K562 (cell line): ENCODE results near the gene COL6A2. TPM values are rescaled to one million over a fixed set of nuclear protein-coding genes. Genes with fewer than 3 reads are reported as not detected.

Experiments used
- ATAC-seq: fragments of 200-7000 bp; cut with Tn5 transposase; 3 replicates; pipeline ENCODE4 v1.9.1; 2020; ENCODE audit warnings: moderate library complexity
- BruUV-seq: library from RNA; stranded (reverse); fragments of 400-500 nt; replicated peaks from 2 replicates; lab custom pipeline; 2021; lab: Mats Ljungman, UMichigan
- CTCF ChIA-PET: fragments of 300-600 bp; formaldehyde crosslinking; extraction: SDS; loops from one replicate; lab custom pipeline; 2021; ENCODE audit warnings: low intra/inter-chr PET ratio; lab: Yijun Ruan, JAX
- POLR2A ChIA-PET: fragments of 300-600, 350-650 bp; sonication (Branson Sonifier 250); formaldehyde crosslinking; extraction: SDS; loops from one replicate; lab custom pipeline; 2021; ENCODE audit warnings: antibody characterized with exemption, inconsistent platforms; lab: Yijun Ruan, JAX
- DNase-seq, 4 experiments: peaks; one replicate each; pipeline versions ENCODE4 v3.0.0 to v3.0.0-alpha.2; 2011 to 2018; ENCODE audit warnings: low spot score in 3 of 4, mixed read lengths in 3 of 4; ENCODE audit errors: extremely low read depth in 1 of 4
- FAIRE-seq: peaks from 2 replicates; lab custom pipeline; 2011; peaks lifted over from hg19 to GRCh38; lab: Jason Lieb, UNC
- H2AFZ ChIP-seq: 2 replicates; pipeline ENCODE4 v1.6.0; 2011; ENCODE audit warnings: low read depth, low read length, control low read depth, inconsistent platforms
- H3K27ac ChIP-seq: fragments of 200-600 bp; 3 replicates; pipeline ENCODE4 v1.8.0; 2011; ENCODE audit warnings: low read depth, mild to moderate bottlenecking, control low read depth, inconsistent platforms, low read length, moderate library complexity, mixed read lengths; ENCODE audit errors: extremely low read depth
- H3K27me3 ChIP-seq, 2 experiments: fragments of 300-600 bp in 1 of 2; 2 replicates in 1 of 2; 3 replicates in 1 of 2; pipeline versions ENCODE4 v1.6.0 to v1.8.0; 2011; ENCODE audit warnings: inconsistent platforms in 2 of 2, low read length in 2 of 2, mild to moderate bottlenecking in 1 of 2, mixed read lengths in 1 of 2, moderate library complexity in 1 of 2; ENCODE audit not compliant: control insufficient read depth in 2 of 2, insufficient read depth in 2 of 2
- H3K36me3 ChIP-seq: fragments of 300-600 bp; 3 replicates; pipeline ENCODE4 v1.8.0; 2011; ENCODE audit warnings: mild to moderate bottlenecking, low read length, inconsistent platforms; ENCODE audit not compliant: control insufficient read depth, insufficient read depth
- H3K4me1 ChIP-seq, 2 experiments: fragments of 200-600 bp in 1 of 2; replicated peaks in 1 of 2; 2 replicates in 1 of 2; 3 replicates in 1 of 2; pipeline versions ENCODE4 v1.5.1 to v1.8.0; 2011; ENCODE audit warnings: inconsistent platforms in 2 of 2, low read length in 2 of 2, mild to moderate bottlenecking in 1 of 2, mixed read lengths in 1 of 2, moderate library complexity in 1 of 2; ENCODE audit not compliant: control insufficient read depth in 2 of 2, insufficient read depth in 2 of 2
- H3K4me2 ChIP-seq: 2 replicates; pipeline ENCODE4 v1.6.1; 2011; ENCODE audit warnings: low read length, control low read depth, inconsistent platforms, mixed read lengths; ENCODE audit not compliant: insufficient read depth
- H3K4me3 ChIP-seq: fragments of 200-600 bp; sonication (generic), shearing (Covaris generic); 2 replicates; pipeline ENCODE4 v1.5.1; 2016; ENCODE audit warnings: control low read depth, inconsistent platforms
- H3K79me2 ChIP-seq: fragments of 200-600 bp; 3 replicates; pipeline ENCODE4 v1.8.0; 2011; ENCODE audit warnings: low read length, inconsistent platforms; ENCODE audit not compliant: control insufficient read depth, insufficient read depth
- H3K9ac ChIP-seq, 2 experiments: 2 replicates each; pipeline versions ENCODE4 v1.6.0 to v1.6.1; 2011; ENCODE audit warnings: low read depth in 2 of 2, low read length in 2 of 2, control low read depth in 1 of 2, inconsistent platforms in 1 of 2, mild to moderate bottlenecking in 1 of 2, mixed read lengths in 1 of 2; ENCODE audit not compliant: insufficient read depth in 1 of 2
- H3K9me1 ChIP-seq: one replicate; pipeline ENCODE4 v1.6.0; 2011; ENCODE audit warnings: inconsistent platforms, mild to moderate bottlenecking, low read length, moderate library complexity; ENCODE audit not compliant: control insufficient read depth, insufficient read depth
- H3K9me3 ChIP-seq: replicated peaks from 2 replicates; pipeline ENCODE4 v1.5.1; 2011; ENCODE audit warnings: low read depth, low read length, inconsistent platforms; ENCODE audit not compliant: control insufficient read depth, insufficient read depth
- H4K20me1 ChIP-seq: replicated peaks from 2 replicates; pipeline ENCODE4 v1.6.1; 2011; ENCODE audit warnings: low read length, inconsistent platforms, mixed read lengths; ENCODE audit not compliant: control insufficient read depth, insufficient read depth
- FOXK2 ChIP-seq, 2 experiments: fragments of 450-650 bp; IDR thresholded peaks in 1 of 2; conservative IDR thresholded peaks in 1 of 2; 2 replicates each; pipeline ENCODE4 v1.6.1; 2016; ENCODE audit warnings: low read depth in 2 of 2, mild to moderate bottlenecking in 1 of 2
- HNRNPLL ChIP-seq: fragments of 200-400 bp; formaldehyde crosslinking; IDR thresholded peaks from 2 replicates; pipeline ENCODE4 v1.6.1; 2017; ENCODE audit warnings: low read length, low read depth, mild to moderate bottlenecking; ENCODE audit not compliant: poor library complexity, severe bottlenecking
- TFAP4 ChIP-seq: sonication (generic); formaldehyde crosslinking; IDR thresholded peaks from 2 replicates; pipeline ENCODE4 v1.8.0; 2022; ENCODE audit warnings: missing genetic modification reagents, mild to moderate bottlenecking, moderate library complexity, borderline replicate concordance
- WGBS: fragments of 100-300 bp; shearing (Covaris generic); methylation state at CpG from one replicate; pipeline ENCODE4 v1.1.6; 2016; ENCODE audit warnings: low coverage, mixed read lengths; ENCODE audit not compliant: insufficient coverage; ENCODE audit errors: missing lambda C conversion rate; 5-methylcytosine and 5-hydroxymethylcytosine counted together
- in situ Hi-C: fragments of 300-500 bp; cut with MboI; formaldehyde crosslinking; loops from 4 replicates; pipeline ENCODE4 v1.15.0; 2018; ENCODE audit warnings: inconsistent platforms, mixed read lengths
- intact Hi-C: fragments of 100-400 bp; cut with micrococcal nuclease; formaldehyde crosslinking; loops from 2 replicates; pipeline ENCODE4 v1.14.2; 2022
- polyA plus RNA-seq, 8 experiments: library from polyadenylated mRNA; depleted of rRNA in 4 of 8; stranded (reverse) in 5 of 8; unstranded in 3 of 8; fragments of >200 nt; fragmentation: Nextera tagmentation in 2 of 8; fragmentation: Illumina TruSeq in 1 of 8; extraction: Ambion mirVana in 2 of 8; extraction: Trizol in 1 of 8; gene quantifications; 2 replicates each; pipeline versions ENCODE4 v1.2.1 to v1.2.3, GENCODE V29; 2011 to 2014; ENCODE audit warnings: inconsistent platforms in 1 of 8, missing spikeins in 1 of 8
- total RNA-seq, 7 experiments: library from RNA; depleted of rRNA in 6 of 7; stranded (reverse); fragments of >200 nt in 6 of 7; fragmentation: Illumina TruSeq in 2 of 7; extraction: Trizol in 2 of 7; gene quantifications; 2 replicates each; pipeline versions ENCODE4 v1.2.1 to v1.2.3, GENCODE V29; 2011 to 2021; ENCODE audit warnings: low replicate concordance in 1 of 7

COL6A2 gene
- total and polyA plus RNA-seq, 9 of the 15 experiments (the other 6 are each of a cell fraction or from before 2014, with no cell fraction given), result 0.07 to 1.1 (median 0.24) TPM; not detected in 3

- Histone ChIP-seq H3K9me3 (no peaks in the 10 kb centered on the region), H3K4me3 (no peak overlapping the region), H3K9ac (no peak overlapping the region), H3K36me3 (no peaks in the 10 kb centered on the region), H2AFZ (no peak overlapping the region), H4K20me1 (peaks cover 7% of the 10 kb centered on the region; the same call in 1 of the 2 replicates), H3K79me2 (no peaks in the 10 kb centered on the region), H3K4me2 (no peak overlapping the region), H3K27ac (no peak overlapping the region), H3K4me1 (peaks cover 0 to 78% of the 10 kb centered on the region in 2 experiments; a peak in 2 of 5 replicates), H3K27me3 (peaks cover 46 to 78% of the 10 kb centered on the region in 2 experiments; a peak in 4 of 5 replicates), H3K9me1 (no peaks in the 10 kb centered on the region)
- POLR2A ChIA-PET, result interaction anchor here (0.7 to 1.4 kb wide), 5 partner anchors 11 to 195 kb away, joined by 3 to 8 read pairs (median 3); no protein-coding TSS in a partner anchor
- ATAC-seq, result peak; percentile 58
- TF ChIP-seq TFAP4 (CRISPR knock-in tag) (0 out of 2 replicates have a peak, but pooled peaks have one; percentile 12), FOXK2 (conservative IDR thresholded peaks at IDR 0.05 in 1 of 2, IDR thresholded peaks at IDR 0.05 in 1 of 2; ENCODE audit: low read depth in 2 of 2) (no peak), HNRNPLL (peak; percentile 47)
- 13% methylated on average over 22 of the region's 23 CpGs for WGBS
- peak in 1 of 4 experiments; percentile 55 for DNase-seq
- BruUV-seq, result no TSS peak
- CTCF ChIA-PET, result no interaction called here
- peak; percentile 11 for FAIRE-seq
- in situ Hi-C loops (no loop called here), intact Hi-C loops (no loop called here)
These were observed 30.4 kb downstream of the COL6A2 start for GRCh38 chr21:46128106-46128932.
